CD4-positive, alpha-beta T cell treated with Interferon gamma for 1 hour (primary cell): ENCODE measurements around the gene GLRX.
"Not testable (repeated sequence)": the region's sequence is repeated elsewhere in the genome, so short reads cannot be mapped to it uniquely, and the experiment has no call there.

Experiments
- DNase-seq: peaks from one replicate; pipeline ENCODE4 v3.0.0-alpha.2; 2020

GLRX gene

GRCh38 chr5:95825495-95825894 lies 3.0 kb upstream of the GLRX start:
- no peak for DNase-seq

- no peak for DNase-seq
Observed at GRCh38 chr5:95824747-95825146, 2.2 kb upstream of the GLRX start.

- DNase-seq, result peak; percentile 55
Observed at GRCh38 chr5:95823738-95824609, 1.4 kb upstream of the GLRX start.

GRCh38 chr5:95823218-95823737 lies 752 bp upstream of the GLRX start:
- DNase-seq, result no peak

GRCh38 chr5:95822043-95822541 lies 434 bp downstream of the GLRX start:
- peak; percentile 55 for DNase-seq

- DNase-seq, result no peak
Observed at GRCh38 chr5:95821110-95822021, 1.2 kb downstream of the GLRX start.

GRCh38 chr5:95818181-95819147 lies 4.1 kb downstream of the GLRX start:
- DNase-seq, result peak; percentile 57

GRCh38 chr5:95817430-95817829 lies 5.1 kb downstream of the GLRX start:
- DNase-seq, result no peak

- DNase-seq, result no peak
Observed at GRCh38 chr5:95816776-95817175, 5.8 kb downstream of the GLRX start.

GRCh38 chr5:95816341-95816740 lies 6.2 kb downstream of the GLRX start:
- DNase-seq, result no peak

GRCh38 chr5:95815155-95815729 lies 7.3 kb downstream of the GLRX start:
- no peak for DNase-seq

- DNase-seq, result not testable (repeated sequence)
Observed at GRCh38 chr5:95813035-95813434, 9.5 kb downstream of the GLRX start.

- no peak for DNase-seq
Observed at GRCh38 chr5:95812074-95812471, 10.5 kb downstream of the GLRX start.

GRCh38 chr5:95811461-95812073 lies 11.0 kb downstream of the GLRX start:
- DNase-seq, result not testable (repeated sequence)

GRCh38 chr5:95811126-95811423 lies 11.5 kb downstream of the GLRX start:
- not testable (repeated sequence) for DNase-seq

- DNase-seq, result no peak
Observed at GRCh38 chr5:95810305-95811125, 12.0 kb downstream of the GLRX start.

- no peak for DNase-seq
Observed at GRCh38 chr5:95809414-95809960, 13.0 kb downstream of the GLRX start.

- DNase-seq, result peak; percentile 86
Observed at GRCh38 chr5:95808686-95809413, 13.7 kb downstream of the GLRX start.

GRCh38 chr5:95808013-95808685 lies 14.4 kb downstream of the GLRX start:
- no peak for DNase-seq
